MM.1S (cell line): ENCODE measurements around the gene FAM114A2.

Experiments used
- DNase-seq: peaks from one replicate; pipeline ENCODE4 v3.0.0-alpha.2; 2015
- H2AFZ ChIP-seq: fragments of 300-600 bp; sonication (generic); 2 replicates; pipeline ENCODE4 v1.6.0; 2016; ENCODE audit warnings: antibody characterized with exemption, low read length
- H3F3A ChIP-seq: fragments of 300-600 bp; sonication (generic); 2 replicates; pipeline ENCODE4 v1.6.1; 2016; ENCODE audit warnings: mild to moderate bottlenecking, antibody characterized with exemption, low read length, moderate library complexity, mixed read lengths; ENCODE audit not compliant: insufficient read depth
- H3K27ac ChIP-seq: fragments of 300-600 bp; sonication (generic); 2 replicates; pipeline ENCODE4 v1.5.1; 2016; ENCODE audit warnings: mild to moderate bottlenecking, low read length
- H3K27me3 ChIP-seq: fragments of 300-600 bp; sonication (generic); replicated peaks from 2 replicates; pipeline ENCODE4 v1.6.0; 2016; ENCODE audit warnings: low read length; ENCODE audit not compliant: insufficient read depth
- H3K36me3 ChIP-seq: fragments of 300-600 bp; sonication (generic); replicated peaks from 2 replicates; pipeline ENCODE4 v1.6.1; 2016; ENCODE audit warnings: mild to moderate bottlenecking, low read length, mixed read lengths; ENCODE audit not compliant: insufficient read depth
- H3K4me1 ChIP-seq: fragments of 300-600 bp; sonication (generic); 2 replicates; pipeline ENCODE4 v1.6.1; 2016; ENCODE audit warnings: low read length, mixed read lengths
- H3K4me2 ChIP-seq: fragments of 300-600 bp; sonication (generic); 2 replicates; pipeline ENCODE4 v1.6.0; 2016; ENCODE audit warnings: low read depth, low read length
- H3K4me3 ChIP-seq: fragments of 300-600 bp; sonication (generic); 2 replicates; pipeline ENCODE4 v1.5.1; 2016; ENCODE audit warnings: low read length, mixed read lengths
- H3K79me2 ChIP-seq: fragments of 300-600 bp; sonication (generic); 2 replicates; pipeline ENCODE4 v1.6.1; 2016; ENCODE audit warnings: mixed run types, low read length, mixed read lengths
- H3K9ac ChIP-seq: fragments of 300-600 bp; sonication (generic); 2 replicates; pipeline ENCODE4 v1.6.1; 2016; ENCODE audit warnings: low read length, mixed read lengths
- H3K9me2 ChIP-seq: fragments of 300-600 bp; sonication (generic); replicated peaks from 2 replicates; pipeline ENCODE4 v1.6.1; 2016; ENCODE audit warnings: mild to moderate bottlenecking, low read length, mixed read lengths; ENCODE audit not compliant: insufficient read depth
- H3K9me3 ChIP-seq: fragments of 300-600 bp; sonication (generic); replicated peaks from 2 replicates; pipeline ENCODE4 v1.6.1; 2016; ENCODE audit warnings: mild to moderate bottlenecking, low read length, mixed read lengths; ENCODE audit not compliant: insufficient read depth
- H4K20me1 ChIP-seq: fragments of 300-600 bp; sonication (generic); 2 replicates; pipeline ENCODE4 v1.6.1; 2016; ENCODE audit warnings: mild to moderate bottlenecking, low read length, moderate library complexity, mixed read lengths; ENCODE audit not compliant: insufficient read depth
- EZH2 ChIP-seq: fragments of 300-600 bp; sonication (generic); optimal IDR thresholded peaks from 2 replicates; pipeline ENCODE3; 2017; ENCODE audit warnings: low read depth, mild to moderate bottlenecking, antibody characterized with exemption, low read length, mixed read lengths
- EZH2phosphoT487 ChIP-seq: fragments of 300-600 bp; sonication (generic); IDR thresholded peaks from 2 replicates; pipeline ENCODE4 v1.6.1; 2018; ENCODE audit warnings: antibody characterized with exemption, low read length
- TF ChIP-seq, protein P1 (sequence below): fragments of 300-600 bp; sonication (generic); IDR thresholded peaks from 2 replicates; pipeline ENCODE4 v1.5.1; 2016; ENCODE audit warnings: antibody characterized with exemption, low read length, mixed read lengths

The FAM114A2 gene

DNA sequence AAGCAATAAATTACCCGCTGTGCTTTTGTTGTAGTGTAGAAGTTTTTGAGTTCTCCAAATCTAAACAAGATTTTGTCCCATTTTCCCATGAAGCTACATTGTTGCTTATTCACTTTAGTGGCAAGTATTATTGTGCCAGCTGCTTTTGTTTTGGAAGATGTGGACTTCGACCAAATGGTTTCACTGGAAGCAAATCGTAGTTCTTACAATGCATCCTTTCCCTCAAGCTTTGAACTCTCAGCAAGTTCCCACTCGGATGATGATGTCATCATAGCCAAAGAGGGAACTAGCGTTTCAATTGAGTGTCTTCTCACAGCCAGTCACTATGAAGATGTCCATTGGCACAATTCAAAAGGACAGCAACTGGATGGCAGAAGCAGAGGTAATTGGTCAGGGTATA lies 10.9 kb upstream of the FAM114A2 start:
- Histone ChIP-seq H3K4me3 (no peak overlapping the region), H3F3A (no peaks in the 10 kb centered on the region), H2AFZ (no peak overlapping the region), H3K36me3 (peaks cover 6% of the 10 kb centered on the region; the same call in 1 of the 2 replicates), H3K9me3 (no peaks in the 10 kb centered on the region), H3K27me3 (no peaks in the 10 kb centered on the region), H3K9ac (no peak overlapping the region), H3K27ac (no peak overlapping the region), H3K9me2 (no peaks in the 10 kb centered on the region), H4K20me1 (no peaks in the 10 kb centered on the region), H3K79me2 (peaks cover 42% of the 10 kb centered on the region), H3K4me1 (no peaks in the 10 kb centered on the region), H3K4me2 (no peak overlapping the region)
- DNase-seq, result no peak
- TF ChIP-seq EZH2phosphoT487 (no peak), EZH2 (no peak)
- TF ChIP-seq, protein P1, sequence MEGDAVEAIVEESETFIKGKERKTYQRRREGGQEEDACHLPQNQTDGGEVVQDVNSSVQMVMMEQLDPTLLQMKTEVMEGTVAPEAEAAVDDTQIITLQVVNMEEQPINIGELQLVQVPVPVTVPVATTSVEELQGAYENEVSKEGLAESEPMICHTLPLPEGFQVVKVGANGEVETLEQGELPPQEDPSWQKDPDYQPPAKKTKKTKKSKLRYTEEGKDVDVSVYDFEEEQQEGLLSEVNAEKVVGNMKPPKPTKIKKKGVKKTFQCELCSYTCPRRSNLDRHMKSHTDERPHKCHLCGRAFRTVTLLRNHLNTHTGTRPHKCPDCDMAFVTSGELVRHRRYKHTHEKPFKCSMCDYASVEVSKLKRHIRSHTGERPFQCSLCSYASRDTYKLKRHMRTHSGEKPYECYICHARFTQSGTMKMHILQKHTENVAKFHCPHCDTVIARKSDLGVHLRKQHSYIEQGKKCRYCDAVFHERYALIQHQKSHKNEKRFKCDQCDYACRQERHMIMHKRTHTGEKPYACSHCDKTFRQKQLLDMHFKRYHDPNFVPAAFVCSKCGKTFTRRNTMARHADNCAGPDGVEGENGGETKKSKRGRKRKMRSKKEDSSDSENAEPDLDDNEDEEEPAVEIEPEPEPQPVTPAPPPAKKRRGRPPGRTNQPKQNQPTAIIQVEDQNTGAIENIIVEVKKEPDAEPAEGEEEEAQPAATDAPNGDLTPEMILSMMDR, result no peak

DNA sequence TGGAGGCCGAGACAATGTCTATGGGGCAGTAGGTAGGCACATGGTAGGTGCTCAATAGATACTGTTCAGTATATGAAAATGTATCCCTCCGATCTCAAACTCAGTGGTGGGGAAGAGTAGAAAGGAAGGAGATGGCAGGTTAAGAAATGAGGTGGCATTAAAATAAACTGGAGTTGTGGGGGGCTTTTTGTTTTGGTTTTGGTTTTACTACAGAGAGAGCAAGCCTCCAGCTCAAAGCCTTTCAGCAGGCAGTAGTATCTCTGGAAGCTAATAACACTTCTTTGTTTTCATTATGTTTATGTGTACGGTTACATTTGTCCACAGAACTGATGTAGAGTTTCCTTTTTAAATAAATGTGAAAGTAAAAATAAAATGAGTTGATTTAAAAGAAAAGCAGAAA lies 8.6 kb upstream of the FAM114A2 start:
- H3K79me2 ChIP-seq, result peaks cover 54% of the 10 kb centered on the region
- H3F3A ChIP-seq, result no peaks in the 10 kb centered on the region
- H2AFZ ChIP-seq, result no peak overlapping the region
- H3K27me3 ChIP-seq, result no peaks in the 10 kb centered on the region
- H3K9me2 ChIP-seq, result no peaks in the 10 kb centered on the region
- H3K9me3 ChIP-seq, result no peaks in the 10 kb centered on the region
- H3K4me1 ChIP-seq, result no peaks in the 10 kb centered on the region
- H3K36me3 ChIP-seq, result peaks cover 6% of the 10 kb centered on the region; the same call in 1 of the 2 replicates
- no peak overlapping the region for H3K4me2 ChIP-seq
- TF ChIP-seq, protein P1, result no peak
- TF ChIP-seq EZH2phosphoT487 (no peak), EZH2 (no peak)
- H4K20me1 ChIP-seq, result no peaks in the 10 kb centered on the region
- no peak overlapping the region for H3K4me3 ChIP-seq
- no peak for DNase-seq
- H3K27ac ChIP-seq, result no peak overlapping the region
- no peak overlapping the region for H3K9ac ChIP-seq

DNA sequence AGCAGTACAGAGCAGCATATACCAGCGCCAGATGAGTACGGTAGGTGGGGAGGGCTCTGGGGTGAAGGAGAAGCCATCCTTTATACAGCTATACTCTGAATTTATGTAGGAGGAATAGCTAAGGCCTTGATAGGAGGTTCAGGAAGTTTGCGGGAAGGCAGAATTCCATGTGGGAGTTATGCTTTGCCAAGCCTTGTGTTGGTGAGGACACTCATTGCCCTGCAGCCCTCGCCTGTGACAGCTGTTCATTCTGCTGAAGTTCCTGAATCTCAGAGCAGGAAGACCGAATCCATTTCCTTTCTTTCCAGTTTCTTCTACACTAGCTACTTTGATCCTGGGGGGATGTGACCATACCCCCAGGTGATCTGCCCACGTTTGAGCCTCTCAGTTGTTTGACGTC lies 7.8 kb upstream of the FAM114A2 start:
- Histone ChIP-seq H3K9ac (no peak overlapping the region), H3K36me3 (peaks cover 6% of the 10 kb centered on the region; the same call in 1 of the 2 replicates), H3K27ac (no peak overlapping the region), H3K4me3 (no peak overlapping the region), H3F3A (no peaks in the 10 kb centered on the region), H3K4me1 (no peaks in the 10 kb centered on the region), H2AFZ (no peak overlapping the region), H3K79me2 (peaks cover 61% of the 10 kb centered on the region), H3K9me2 (no peaks in the 10 kb centered on the region), H3K4me2 (no peak overlapping the region), H3K27me3 (no peaks in the 10 kb centered on the region), H4K20me1 (no peaks in the 10 kb centered on the region), H3K9me3 (no peaks in the 10 kb centered on the region)
- DNase-seq, result no peak
- no peak for TF ChIP-seq EZH2phosphoT487
- TF ChIP-seq, protein P1, result no peak
- no peak for TF ChIP-seq EZH2
